ENCODE measurements around the gene MMS22L.

MMS22L gene

DNA sequence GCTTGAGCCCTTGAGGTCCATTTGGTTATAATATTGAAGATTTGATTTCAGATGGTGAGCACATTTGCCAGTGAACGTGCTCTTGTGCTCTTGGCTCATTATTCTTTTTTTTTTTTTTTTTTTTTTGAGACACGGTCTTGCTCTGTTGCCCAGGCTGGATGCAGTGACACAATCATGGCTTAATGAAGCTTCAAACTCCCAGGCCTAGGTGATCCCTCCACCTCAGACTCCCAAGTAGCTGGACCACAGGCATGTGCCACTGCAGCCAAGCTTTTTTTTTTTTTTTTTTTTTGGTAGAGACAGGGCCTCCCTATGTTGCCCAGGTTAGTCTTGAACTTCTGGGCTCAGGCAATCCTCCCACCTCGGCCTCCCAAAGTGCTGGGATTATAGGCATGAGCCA lies 182.3 kb downstream of the MMS22L start:
- no peak for DNase-seq (ENCODE audit: low read depth)
- TF ChIP-seq, protein P1, sequence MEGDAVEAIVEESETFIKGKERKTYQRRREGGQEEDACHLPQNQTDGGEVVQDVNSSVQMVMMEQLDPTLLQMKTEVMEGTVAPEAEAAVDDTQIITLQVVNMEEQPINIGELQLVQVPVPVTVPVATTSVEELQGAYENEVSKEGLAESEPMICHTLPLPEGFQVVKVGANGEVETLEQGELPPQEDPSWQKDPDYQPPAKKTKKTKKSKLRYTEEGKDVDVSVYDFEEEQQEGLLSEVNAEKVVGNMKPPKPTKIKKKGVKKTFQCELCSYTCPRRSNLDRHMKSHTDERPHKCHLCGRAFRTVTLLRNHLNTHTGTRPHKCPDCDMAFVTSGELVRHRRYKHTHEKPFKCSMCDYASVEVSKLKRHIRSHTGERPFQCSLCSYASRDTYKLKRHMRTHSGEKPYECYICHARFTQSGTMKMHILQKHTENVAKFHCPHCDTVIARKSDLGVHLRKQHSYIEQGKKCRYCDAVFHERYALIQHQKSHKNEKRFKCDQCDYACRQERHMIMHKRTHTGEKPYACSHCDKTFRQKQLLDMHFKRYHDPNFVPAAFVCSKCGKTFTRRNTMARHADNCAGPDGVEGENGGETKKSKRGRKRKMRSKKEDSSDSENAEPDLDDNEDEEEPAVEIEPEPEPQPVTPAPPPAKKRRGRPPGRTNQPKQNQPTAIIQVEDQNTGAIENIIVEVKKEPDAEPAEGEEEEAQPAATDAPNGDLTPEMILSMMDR (IDR thresholded peaks at IDR 0.05; ENCODE audit: low read length, missing control alignments) = no peak

GRCh38 chr6:97097068-97098047 lies 185.7 kb downstream of the MMS22L start:
- TF ChIP-seq, protein P1 (IDR thresholded peaks at IDR 0.05; ENCODE audit: low read length, missing control alignments) = no peak
- DNase-seq (ENCODE audit: low read depth) = no peak
- H3K4me3 ChIP-seq (replicated peaks; ENCODE audit: low read depth, low read length) = peak overlapping the region; percentile 33

More for the DNA sequence above, 182.3 kb downstream of the MMS22L start:
- no peak overlapping the region for H3K4me3 ChIP-seq (replicated peaks; ENCODE audit: low read depth, low read length)

- TF ChIP-seq, protein P1 (IDR thresholded peaks at IDR 0.05; ENCODE audit: low read length, missing control alignments) = no peak
- no peak overlapping the region for H3K4me3 ChIP-seq (replicated peaks; ENCODE audit: low read depth, low read length)
- DNase-seq (ENCODE audit: low read depth) = no peak
Observed at GRCh38 chr6:97095311-97095850, 187.6 kb downstream of the MMS22L start.

DNA sequence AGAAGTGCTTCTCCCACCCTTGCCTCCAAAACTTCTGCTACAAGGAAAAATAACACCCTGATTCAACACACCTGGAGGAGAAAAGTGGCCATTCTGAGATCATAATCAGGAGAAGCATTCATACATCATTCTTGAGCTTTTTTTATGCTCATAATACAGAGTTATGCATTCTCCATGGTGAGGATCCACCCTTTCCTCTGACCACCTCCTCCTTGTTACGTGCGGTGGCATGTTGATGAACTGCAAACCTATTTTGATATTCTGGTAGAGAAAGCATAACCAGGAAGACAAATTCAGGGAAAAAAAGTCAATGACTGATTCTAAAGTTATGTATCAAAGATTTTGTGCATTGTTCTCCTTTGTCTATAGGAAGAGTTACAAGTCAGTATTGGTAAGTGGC lies 188.6 kb downstream of the MMS22L start:
- no peak for DNase-seq (ENCODE audit: low read depth)
- no peak overlapping the region for H3K4me3 ChIP-seq (replicated peaks; ENCODE audit: low read depth, low read length)
- TF ChIP-seq, protein P1 (IDR thresholded peaks at IDR 0.05; ENCODE audit: low read length, missing control alignments) = no peak

- no peak overlapping the region for H3K4me3 ChIP-seq (replicated peaks; ENCODE audit: low read depth, low read length)
- DNase-seq (ENCODE audit: low read depth) = no peak
- TF ChIP-seq, protein P1 (IDR thresholded peaks at IDR 0.05; ENCODE audit: low read length, missing control alignments) = no peak
Observed at GRCh38 chr6:97092673-97093305, 190.2 kb downstream of the MMS22L start.
